ENCODE data around the gene PIP5K1B. TPM values are rescaled to one million over a fixed set of nuclear protein-coding genes. Genes with fewer than 3 reads are reported as not detected.

PIP5K1B gene
- total RNA-seq, 2 experiments from 2014 or later, result 3.8 to 10.7 TPM

- Histone ChIP-seq H3K79me2 (ENCODE audit: insufficient read depth, low read depth, low read length) (no peaks in the 10 kb centered on the region), H3K4me2 (ENCODE audit: low read length) (no peak overlapping the region), H3K27ac (ENCODE audit: low read depth, low read length, poor library complexity, severe bottlenecking) (no peak overlapping the region), H3K4me3 (ENCODE audit: low read depth, low read length, poor library complexity, severe bottlenecking) (no peak overlapping the region), H4K20me1 (ENCODE audit: insufficient read depth, low read length) (no peaks in the 10 kb centered on the region), H3K36me3 (ENCODE audit: insufficient read depth, low read length) (no peaks in the 10 kb centered on the region), H2AFZ (ENCODE audit: low read length) (no peak overlapping the region), H3K4me1 (ENCODE audit: insufficient read depth, low read length, poor library complexity, severe bottlenecking) (no peaks in the 10 kb centered on the region), H3K9me3 (ENCODE audit: low read length) (no peaks in the 10 kb centered on the region), H3K9me2 (ENCODE audit: insufficient read depth, low read length) (no peaks in the 10 kb centered on the region)
- no peak for DNase-seq (ENCODE audit: low spot score)
- no peak for TF ChIP-seq CTCF (conservative IDR thresholded peaks at IDR 0.05; ENCODE audit: low read length)
- no peak for TF ChIP-seq EZH2phosphoT487 (IDR thresholded peaks at IDR 0.05; ENCODE audit: borderline replicate concordance, low read depth, low read length)
- CTCF ChIA-PET (ENCODE audit: unreplicated experiment), result interaction anchor here (1.8 kb wide), 1 partner anchor 9 kb away, joined by 4 read pairs; no protein-coding TSS in a partner anchor
- intact Hi-C loops (cut with micrococcal nuclease; ENCODE audit: unreplicated experiment), result no loop called here
- POLR2A ChIA-PET, result no interaction called here
- BruUV-seq (replicated peaks), result no TSS peak
Measured at GRCh38 chr9:68750255-68750654, 45.2 kb downstream of the PIP5K1B start.

- Histone ChIP-seq H2AFZ (ENCODE audit: low read length) (no peak overlapping the region), H3K9me3 (ENCODE audit: low read length) (no peaks in the 10 kb centered on the region), H3K4me3 (ENCODE audit: low read depth, low read length, poor library complexity, severe bottlenecking) (no peak overlapping the region), H3K4me1 (ENCODE audit: insufficient read depth, low read length, poor library complexity, severe bottlenecking) (no peaks in the 10 kb centered on the region), H3K27ac (ENCODE audit: low read depth, low read length, poor library complexity, severe bottlenecking) (no peak overlapping the region), H4K20me1 (ENCODE audit: insufficient read depth, low read length) (no peaks in the 10 kb centered on the region), H3K9me2 (ENCODE audit: insufficient read depth, low read length) (no peaks in the 10 kb centered on the region), H3K36me3 (ENCODE audit: insufficient read depth, low read length) (no peaks in the 10 kb centered on the region), H3K4me2 (ENCODE audit: low read length) (no peak overlapping the region), H3K79me2 (ENCODE audit: insufficient read depth, low read depth, low read length) (no peaks in the 10 kb centered on the region)
- ChIA-PET POLR2A (interaction anchor here (1.2 kb wide), 1 partner anchor 11 kb away, joined by 3 read pairs; no protein-coding TSS in a partner anchor), CTCF (ENCODE audit: unreplicated experiment) (interaction anchor here (1.8 kb wide), 1 partner anchor 10 kb away, joined by 4 read pairs; no protein-coding TSS in a partner anchor)
- intact Hi-C loops (cut with micrococcal nuclease; ENCODE audit: unreplicated experiment), result no loop called here
- DNase-seq (ENCODE audit: low spot score), result no peak
- BruUV-seq (replicated peaks), result no TSS peak
- TF ChIP-seq CTCF (conservative IDR thresholded peaks at IDR 0.05; ENCODE audit: low read length) (no peak), EZH2phosphoT487 (IDR thresholded peaks at IDR 0.05; ENCODE audit: borderline replicate concordance, low read depth, low read length) (no peak)
Measured at GRCh38 chr9:68750786-68751185, 45.7 kb downstream of the PIP5K1B start.

GRCh38 chr9:68751556-68751955 is 46.5 kb downstream of the PIP5K1B start:
- no TSS peak for BruUV-seq (replicated peaks)
- no peaks in the 10 kb centered on the region for H3K9me3 ChIP-seq (ENCODE audit: low read length)
- no peak overlapping the region for H3K4me2 ChIP-seq (ENCODE audit: low read length)
- H3K9me2 ChIP-seq (ENCODE audit: insufficient read depth, low read length), result no peaks in the 10 kb centered on the region
- no peaks in the 10 kb centered on the region for H3K79me2 ChIP-seq (ENCODE audit: insufficient read depth, low read depth, low read length)
- intact Hi-C loops (cut with micrococcal nuclease; ENCODE audit: unreplicated experiment), result no loop called here
- H3K4me1 ChIP-seq (ENCODE audit: insufficient read depth, low read length, poor library complexity, severe bottlenecking), result no peaks in the 10 kb centered on the region
- no peak for TF ChIP-seq EZH2phosphoT487 (IDR thresholded peaks at IDR 0.05; ENCODE audit: borderline replicate concordance, low read depth, low read length)
- TF ChIP-seq CTCF (conservative IDR thresholded peaks at IDR 0.05; ENCODE audit: low read length), result no peak
- H3K36me3 ChIP-seq (ENCODE audit: insufficient read depth, low read length), result no peaks in the 10 kb centered on the region
- POLR2A ChIA-PET, result interaction anchor here (0.9 to 1.2 kb wide), 2 partner anchors 12 to 17 kb away, joined by 3 read pairs; no protein-coding TSS in a partner anchor
- DNase-seq (ENCODE audit: low spot score), result no peak
- no peaks in the 10 kb centered on the region for H4K20me1 ChIP-seq (ENCODE audit: insufficient read depth, low read length)
- no peak overlapping the region for H2AFZ ChIP-seq (ENCODE audit: low read length)
- H3K27ac ChIP-seq (ENCODE audit: low read depth, low read length, poor library complexity, severe bottlenecking), result no peak overlapping the region
- no peak overlapping the region for H3K4me3 ChIP-seq (ENCODE audit: low read depth, low read length, poor library complexity, severe bottlenecking)
- CTCF ChIA-PET (ENCODE audit: unreplicated experiment), result interaction anchor here (1.8 kb wide), 1 partner anchor 11 kb away, joined by 4 read pairs; no protein-coding TSS in a partner anchor

All from OCI-LY7 (cell line).